ENCODE results near the gene YTHDF1. TPM values are rescaled to one million over a fixed set of nuclear protein-coding genes. Genes with fewer than 3 reads are reported as not detected.

YTHDF1 gene
- total and polyA plus RNA-seq, 2 of the 4 experiments (the other 2 are of a cell fraction) = 10.9 to 22.6 TPM

GRCh38 chr20:63177785-63178445, 38.0 kb downstream of the YTHDF1 start:
- H2BK120ac ChIP-seq (ENCODE audit: low read depth, low read length) = no peak overlapping the region
- in situ Hi-C loops (cut with MboI; ENCODE audit: low sequenced_read_pairs) = no loop called here
- H3K9ac ChIP-seq (ENCODE audit: low read depth, low read length) = no peak overlapping the region
- H2AK9ac ChIP-seq (replicated peaks; ENCODE audit: low read depth, low read length, poor library complexity) = no peak overlapping the region
- no peak overlapping the region for H2AFZ ChIP-seq (replicated peaks; ENCODE audit: low read length, poor library complexity)
- no peak overlapping the region for H3K23ac ChIP-seq (ENCODE audit: low read depth, low read length)
- TF ChIP-seq RCOR1 (IDR thresholded peaks at IDR 0.05; ENCODE audit: insufficient replicate concordance, low read length) (no peak), CEBPB (IDR thresholded peaks at IDR 0.05; ENCODE audit: low read depth, low read length) (no peak), MXI1 (IDR thresholded peaks at IDR 0.05; ENCODE audit: borderline replicate concordance, low read depth, low read length) (no peak), CTCF (conservative IDR thresholded peaks at IDR 0.05; ENCODE audit: low read depth, low read length) (no peak), NFE2L2 (IDR thresholded peaks at IDR 0.05; ENCODE audit: low read depth, low read length) (no peak)
- ChIA-PET POLR2A (ENCODE audit: unreplicated experiment) (interaction anchor here (0.6 kb wide), 1 partner anchor 13 kb away, joined by 3 read pairs; no protein-coding TSS in a partner anchor), CTCF (no interaction called here)
- ATAC-seq (ENCODE audit: low read depth) (no peak), DNase-seq (no peak)
- H3K18ac ChIP-seq (ENCODE audit: low read depth, low read length) = no peak overlapping the region
- no peaks in the 10 kb centered on the region for H3K9me3 ChIP-seq (ENCODE audit: control insufficient read depth, insufficient read depth, low read length)
- H2BK5ac ChIP-seq (ENCODE audit: low read depth, low read length, poor library complexity, severe bottlenecking) = no peak overlapping the region
- no peak overlapping the region for H2BK15ac ChIP-seq (ENCODE audit: low read depth, low read length)
- no peaks in the 10 kb centered on the region for H3K9me1 ChIP-seq (ENCODE audit: insufficient read depth, low read length)
- H3K4me3 ChIP-seq (ENCODE audit: insufficient read depth, low read depth, low read length) = no peak overlapping the region
- no peaks in the 10 kb centered on the region for H3K36me3 ChIP-seq (ENCODE audit: control insufficient read depth, insufficient read depth, low read length)
- no peak overlapping the region for H3K56ac ChIP-seq (ENCODE audit: extremely low read depth, insufficient read depth, low read length)
- no peak overlapping the region for H4K8ac ChIP-seq (ENCODE audit: low read depth in 2 of 2, low read length in 2 of 2)
- 0% methylated on average over 17 of the region's 90 CpGs; no CpG with 5 or more reads in 1 of the 2 experiments for WGBS, 2 experiments (ENCODE audit: extremely low coverage in 2 of 2, insufficient read length in 1 of 2)
- H4K20me1 ChIP-seq (ENCODE audit: insufficient read depth, low read length) = peaks cover 9% of the 10 kb centered on the region
- H4K5ac ChIP-seq (ENCODE audit: low read depth, low read length) = no peak overlapping the region
- no peak overlapping the region for H2AK5ac ChIP-seq (ENCODE audit: low read depth, low read length)
- H3K4me1 ChIP-seq (ENCODE audit: control insufficient read depth, insufficient read depth, low read length) = no peaks in the 10 kb centered on the region
- H3K27me3 ChIP-seq (ENCODE audit: control insufficient read depth, insufficient read depth, low read length) = peaks cover 83% of the 10 kb centered on the region
- no peaks in the 10 kb centered on the region for H3K79me1 ChIP-seq (ENCODE audit: low read depth in 1 of 2, low read length in 2 of 2)
- dilution Hi-C loops (cut with HindIII; ENCODE audit: low sequenced_read_pairs, unreplicated experiment) = no loop called here
- intact Hi-C loops (cut with micrococcal nuclease) = no loop called here
- BruUV-seq (replicated peaks) = no TSS peak
- H3K27ac ChIP-seq (ENCODE audit: insufficient read depth, low read length) = no peak overlapping the region
- no peak overlapping the region for H3K4ac ChIP-seq (ENCODE audit: low read depth, low read length)
- no peak overlapping the region for H3K4me2 ChIP-seq (ENCODE audit: low read depth, low read length)
- H3K14ac ChIP-seq (replicated peaks; ENCODE audit: low read depth, low read length) = no peak overlapping the region
- H2BK20ac ChIP-seq (ENCODE audit: low read depth, low read length) = no peak overlapping the region
- H4K91ac ChIP-seq (ENCODE audit: insufficient read depth, low read depth, low read length) = no peak overlapping the region
